ENCODE data around the gene ARIH1. TPM values are rescaled to one million over a fixed set of nuclear protein-coding genes. Genes with fewer than 3 reads are reported as not detected.
"Not testable (repeated sequence)": the region's sequence is repeated elsewhere in the genome, so short reads cannot be mapped to it uniquely, and the experiment has no call there.

Gene ARIH1
- total RNA-seq, result 100 to 1,000 TPM in 1 of 4 donors, 10 to 100 TPM in 3; 28.2 to 215 (median 53.7) TPM

GRCh38 chr15:72473614-72474465 lies at the start of gene ARIH1:
Gene ARIH1, plus strand, starts transcription at chr15:72474330. Its CDS starts 310 bp downstream, at chr15:72474640.
- H3K4me3 ChIP-seq, result peak within 1 kb of the TSS; percentile 85 to 86
- peak within 1 kb of the TSS; percentile 99 for H3K27ac ChIP-seq
- DNase-seq, result peak; percentile 96 to 98
- H3K36me3 ChIP-seq, result no peaks in the 10 kb centered on the region
- intact Hi-C loops (cut with DNase I; ENCODE audit: low total_unique reads), result no loop called here
- H3K9me3 ChIP-seq, result no peaks in the 10 kb centered on the region
- no peaks in the 10 kb centered on the region for H3K27me3 ChIP-seq
- peaks cover 10 to 13% of the 10 kb centered on the region in 2 donors for H3K4me1 ChIP-seq
- peak; percentile 98 to 100 for TF ChIP-seq POLR2A (IDR thresholded peaks at IDR 0.05)
- TF ChIP-seq CTCF (IDR thresholded peaks at IDR 0.05), result peak in 2 of 4 experiments; percentile 16 to 30

GRCh38 chr15:72426753-72427152 lies 47.4 kb upstream of the ARIH1 start:
- intact Hi-C loops (cut with DNase I; ENCODE audit: low total_unique reads), result no loop called here
- Histone ChIP-seq H3K9me3 (no peaks in the 10 kb centered on the region), H3K4me3 (no peak overlapping the region), H3K27me3 (no peaks in the 10 kb centered on the region), H3K27ac (no peak overlapping the region), H3K36me3 (no peaks in the 10 kb centered on the region), H3K4me1 (no peaks in the 10 kb centered on the region)
- TF ChIP-seq POLR2A (IDR thresholded peaks at IDR 0.05) (no peak), CTCF (IDR thresholded peaks at IDR 0.05) (no peak)
- no peak for DNase-seq

- H3K36me3 ChIP-seq, result no peaks in the 10 kb centered on the region
- H3K4me3 ChIP-seq, result no peak overlapping the region
- no peak for TF ChIP-seq CTCF (IDR thresholded peaks at IDR 0.05)
- no peak for TF ChIP-seq POLR2A (IDR thresholded peaks at IDR 0.05)
- H3K9me3 ChIP-seq, result peaks cover 0 to 11% of the 10 kb centered on the region in 2 donors
- no peaks in the 10 kb centered on the region for H3K4me1 ChIP-seq
- no peak overlapping the region for H3K27ac ChIP-seq
- no peaks in the 10 kb centered on the region for H3K27me3 ChIP-seq
- intact Hi-C loops (cut with DNase I; ENCODE audit: low total_unique reads), result no loop called here
- DNase-seq, result no peak
Measured at GRCh38 chr15:72437650-72438316, 36.3 kb upstream of the ARIH1 start.

- H3K27ac ChIP-seq; H3K36me3 ChIP-seq; H3K27me3 ChIP-seq; H3K4me1 ChIP-seq; intact Hi-C loops (cut with DNase I; ENCODE audit: low total_unique reads); DNase-seq; H3K9me3 ChIP-seq; H3K4me3 ChIP-seq: not testable (repeated sequence)
Measured at GRCh38 chr15:72442848-72443247, 31.3 kb upstream of the ARIH1 start.

- H3K27me3 ChIP-seq, result no peaks in the 10 kb centered on the region
- H3K27ac ChIP-seq, result no peak overlapping the region
- H3K36me3 ChIP-seq, result no peaks in the 10 kb centered on the region
- TF ChIP-seq POLR2A (IDR thresholded peaks at IDR 0.05) (no peak), CTCF (IDR thresholded peaks at IDR 0.05) (no peak)
- peaks cover 0 to 3% of the 10 kb centered on the region in 2 donors for H3K9me3 ChIP-seq
- no peaks in the 10 kb centered on the region for H3K4me1 ChIP-seq
- no peak for DNase-seq
- intact Hi-C loops (cut with DNase I; ENCODE audit: low total_unique reads), result no loop called here
- H3K4me3 ChIP-seq, result no peak overlapping the region
Measured at GRCh38 chr15:72445426-72445825, 28.7 kb upstream of the ARIH1 start.

Measured in uterus (tissue), 4 donors.